ENCODE results near the gene TEX29.

DNA sequence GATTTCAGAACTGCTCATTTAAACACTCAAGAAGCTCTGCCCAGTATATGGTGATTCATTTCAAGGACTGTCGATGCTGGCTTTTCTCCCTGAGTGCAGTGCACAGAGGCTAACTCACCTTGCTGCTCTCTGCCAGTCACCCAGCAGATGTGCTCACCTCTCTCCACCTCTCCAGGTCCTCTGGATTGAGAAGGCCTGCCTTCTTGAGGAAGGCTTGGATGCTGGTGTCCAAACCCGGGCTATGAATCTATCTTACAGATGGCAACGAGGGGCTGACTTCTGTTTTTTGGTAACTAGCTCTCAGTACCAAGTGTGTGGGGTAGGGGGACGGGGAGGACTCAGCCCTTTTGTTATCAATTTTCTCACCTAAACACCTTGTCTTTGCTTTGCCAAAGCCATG is 47.6 kb downstream of the TEX29 start:
- TF ChIP-seq, protein P1, sequence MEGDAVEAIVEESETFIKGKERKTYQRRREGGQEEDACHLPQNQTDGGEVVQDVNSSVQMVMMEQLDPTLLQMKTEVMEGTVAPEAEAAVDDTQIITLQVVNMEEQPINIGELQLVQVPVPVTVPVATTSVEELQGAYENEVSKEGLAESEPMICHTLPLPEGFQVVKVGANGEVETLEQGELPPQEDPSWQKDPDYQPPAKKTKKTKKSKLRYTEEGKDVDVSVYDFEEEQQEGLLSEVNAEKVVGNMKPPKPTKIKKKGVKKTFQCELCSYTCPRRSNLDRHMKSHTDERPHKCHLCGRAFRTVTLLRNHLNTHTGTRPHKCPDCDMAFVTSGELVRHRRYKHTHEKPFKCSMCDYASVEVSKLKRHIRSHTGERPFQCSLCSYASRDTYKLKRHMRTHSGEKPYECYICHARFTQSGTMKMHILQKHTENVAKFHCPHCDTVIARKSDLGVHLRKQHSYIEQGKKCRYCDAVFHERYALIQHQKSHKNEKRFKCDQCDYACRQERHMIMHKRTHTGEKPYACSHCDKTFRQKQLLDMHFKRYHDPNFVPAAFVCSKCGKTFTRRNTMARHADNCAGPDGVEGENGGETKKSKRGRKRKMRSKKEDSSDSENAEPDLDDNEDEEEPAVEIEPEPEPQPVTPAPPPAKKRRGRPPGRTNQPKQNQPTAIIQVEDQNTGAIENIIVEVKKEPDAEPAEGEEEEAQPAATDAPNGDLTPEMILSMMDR (conservative IDR thresholded peaks at IDR 0.05; ENCODE audit: low read length): no peak
- no peak for TF ChIP-seq EZH2phosphoT487 (IDR thresholded peaks at IDR 0.05; ENCODE audit: borderline replicate concordance)
